Measurements from ENCODE around the gene LRRC37A. TPM values are rescaled to one million over a fixed set of nuclear protein-coding genes. Genes with fewer than 3 reads are reported as not detected.
A peak's percentile ranks its signal among the peaks of the same experiment; 100 is the strongest.
"Not testable (repeated sequence)": the region's sequence is repeated elsewhere in the genome, so short reads cannot be mapped to it uniquely, and the experiment has no call there.

Gene LRRC37A
- total RNA-seq: 7.7 TPM

DNA sequence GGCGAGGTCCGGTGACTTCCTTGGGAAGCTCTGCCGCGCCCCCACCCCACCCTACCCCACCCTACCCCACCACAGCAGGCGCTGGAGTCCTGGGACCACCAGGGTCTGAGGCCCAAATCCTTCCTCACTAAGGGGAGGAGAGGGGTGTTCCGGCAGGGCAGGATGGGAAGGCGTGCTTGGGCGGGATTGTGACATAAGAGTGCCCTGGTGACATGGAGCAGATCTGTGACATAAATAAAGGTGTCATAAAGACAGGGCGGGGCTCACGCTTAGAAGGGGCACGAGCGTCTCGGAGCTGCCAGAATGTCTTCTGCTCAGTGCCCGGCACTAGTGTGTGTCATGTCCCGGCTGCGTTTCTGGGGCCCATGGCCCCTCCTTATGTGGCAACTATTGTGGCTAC, at the start of gene LRRC37A:
Gene LRRC37A, plus strand, starts transcription at position 301 of the 400 bp plus-strand sequence. Its CDS starts 3 bp downstream, at position 304.
- not testable (repeated sequence) for DNase-seq (ENCODE audit: low spot score)

DNA sequence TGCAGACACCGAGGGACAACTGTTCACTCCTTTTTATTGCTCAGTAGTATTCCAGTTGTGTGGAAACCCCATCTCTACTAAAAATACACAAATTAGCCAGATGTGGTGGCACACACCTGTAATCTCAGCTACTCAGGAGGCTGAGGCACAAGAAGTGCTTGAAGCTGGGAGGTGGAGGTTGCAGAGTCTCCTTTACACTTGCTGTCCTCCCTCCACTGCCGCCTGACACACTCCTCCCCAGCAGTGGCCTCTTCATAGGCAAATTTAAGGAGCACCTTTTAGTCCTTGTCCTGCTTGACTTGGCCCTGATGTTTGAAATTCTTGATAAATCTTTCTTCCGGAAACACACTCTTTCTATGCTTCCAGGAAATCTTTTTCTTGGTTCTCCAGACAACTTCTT, 45.8 kb upstream of the LRRC37A start:
- DNase-seq (ENCODE audit: low spot score): not testable (repeated sequence)

DNA sequence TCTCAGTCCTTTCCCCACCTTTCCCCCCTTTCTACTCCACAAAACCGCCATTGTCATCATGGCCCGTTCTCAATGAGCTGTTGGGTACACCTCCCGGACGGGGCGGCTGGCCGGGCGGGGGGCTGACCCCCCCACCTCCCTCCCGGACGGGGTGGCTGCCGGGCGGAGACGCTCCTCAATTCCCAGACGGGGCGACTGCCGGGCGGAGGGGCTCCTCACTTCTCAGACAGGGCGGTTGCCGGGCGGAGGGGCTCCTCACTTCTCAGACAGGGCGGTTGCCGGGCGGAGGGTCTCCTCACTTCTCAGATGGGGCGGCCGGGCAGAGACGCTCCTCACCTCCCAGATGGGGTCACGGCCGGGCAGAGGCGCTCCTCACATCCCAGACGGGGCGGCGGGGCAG, 42.1 kb upstream of the LRRC37A start:
- DNase-seq (ENCODE audit: low spot score): not testable (repeated sequence)

DNA sequence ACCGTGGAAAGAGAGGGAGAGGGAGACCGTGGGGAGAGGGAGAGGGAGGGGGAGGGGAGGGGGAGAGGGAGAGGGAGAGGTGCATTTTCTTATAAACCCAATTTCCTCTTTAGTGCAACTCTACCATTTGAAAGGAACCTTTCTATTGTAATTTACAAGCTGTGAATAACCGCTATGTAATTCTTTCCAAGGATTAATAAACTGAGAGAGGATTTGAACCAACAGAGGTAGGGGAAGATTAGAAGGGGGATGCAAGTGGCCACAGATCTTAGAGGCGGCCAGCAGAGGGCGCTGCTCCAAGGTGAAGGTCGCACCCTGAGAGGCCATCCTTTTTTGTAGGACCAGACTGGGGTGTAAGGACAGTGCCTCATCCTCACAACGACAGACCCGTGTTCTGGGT, 41.2 kb upstream of the LRRC37A start:
- not testable (repeated sequence) for DNase-seq (ENCODE audit: low spot score)

DNA sequence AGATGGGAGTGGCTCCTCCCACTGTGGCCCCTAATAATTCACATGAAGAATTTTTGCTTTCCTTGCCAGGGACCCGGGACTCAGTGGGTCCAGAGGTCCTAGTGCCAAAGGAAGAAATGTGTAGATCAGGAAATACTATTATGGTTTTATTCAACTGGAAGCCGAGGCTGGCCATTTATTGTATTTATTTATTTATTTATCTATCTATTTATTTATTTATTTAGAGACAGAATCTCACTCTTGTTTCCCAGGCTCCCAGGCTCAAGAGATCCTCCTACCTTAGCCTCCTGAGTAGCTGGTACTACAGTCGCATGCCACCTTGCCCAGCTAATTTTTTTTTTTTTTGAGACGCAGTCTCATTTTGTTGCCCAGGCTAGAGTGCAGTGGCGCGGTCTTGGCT, 40.7 kb upstream of the LRRC37A start:
- DNase-seq (ENCODE audit: low spot score): not testable (repeated sequence)

DNA sequence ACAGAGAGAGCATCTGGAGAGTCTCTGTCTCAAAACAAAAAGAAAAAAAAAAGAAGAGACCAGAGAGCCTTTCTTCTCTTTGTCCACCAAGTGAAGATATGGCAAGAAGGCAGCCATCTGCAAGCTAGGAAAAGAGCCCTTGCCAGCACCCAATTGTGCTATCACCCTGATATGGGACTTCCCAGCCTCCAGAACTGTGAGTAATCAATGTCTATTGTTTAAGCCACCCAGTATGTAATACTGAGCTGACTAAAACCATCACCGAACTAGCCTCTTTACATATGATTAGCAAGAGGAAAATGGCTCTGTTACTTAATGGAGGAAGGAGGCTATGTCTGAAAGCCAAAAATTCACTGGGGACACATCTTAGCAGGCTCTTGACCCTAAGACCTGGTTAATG, 38.6 kb upstream of the LRRC37A start:
- DNase-seq (ENCODE audit: low spot score): not testable (repeated sequence)

DNA sequence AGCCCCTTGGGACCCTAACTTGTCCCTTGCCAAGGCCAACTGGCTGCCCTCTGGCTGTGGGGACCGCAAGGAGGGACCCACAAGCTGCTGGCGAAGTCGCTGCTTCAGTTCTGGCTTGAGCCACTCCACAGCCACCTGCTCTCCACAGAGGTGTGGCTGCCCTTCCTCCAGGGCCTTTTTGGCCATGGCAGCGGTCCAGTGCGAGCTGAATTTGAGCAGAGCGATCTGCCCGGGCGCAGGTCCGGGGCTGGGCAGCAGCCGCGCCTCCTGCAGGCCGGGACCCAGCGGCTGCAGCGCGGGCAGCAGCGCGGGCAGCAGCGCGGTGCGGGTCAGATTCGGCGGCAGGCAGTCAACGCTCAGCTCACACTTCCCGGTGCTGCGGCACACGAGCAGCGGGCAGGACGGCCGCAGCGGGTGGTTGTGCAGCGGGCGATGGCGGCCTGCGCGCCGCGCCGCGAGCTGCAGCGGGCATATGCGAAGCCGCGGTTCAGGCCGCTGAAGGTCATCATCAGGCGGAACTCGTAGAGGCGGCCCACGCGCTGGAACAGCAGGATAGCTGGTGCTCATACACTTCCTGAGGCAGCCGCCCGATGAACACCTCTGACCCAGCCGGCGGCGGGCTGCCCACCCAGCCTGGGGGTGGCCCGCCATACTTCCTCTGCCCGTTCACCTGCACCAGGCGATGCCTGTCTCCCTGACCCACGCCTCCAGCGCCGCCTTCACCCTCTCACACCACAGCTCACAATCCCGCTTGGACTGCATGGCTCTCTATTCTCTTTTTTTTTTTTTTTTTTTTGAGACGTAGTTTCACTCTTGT, 34.9 kb upstream of the LRRC37A start:
- DNase-seq (ENCODE audit: low spot score): not testable (repeated sequence)

DNA sequence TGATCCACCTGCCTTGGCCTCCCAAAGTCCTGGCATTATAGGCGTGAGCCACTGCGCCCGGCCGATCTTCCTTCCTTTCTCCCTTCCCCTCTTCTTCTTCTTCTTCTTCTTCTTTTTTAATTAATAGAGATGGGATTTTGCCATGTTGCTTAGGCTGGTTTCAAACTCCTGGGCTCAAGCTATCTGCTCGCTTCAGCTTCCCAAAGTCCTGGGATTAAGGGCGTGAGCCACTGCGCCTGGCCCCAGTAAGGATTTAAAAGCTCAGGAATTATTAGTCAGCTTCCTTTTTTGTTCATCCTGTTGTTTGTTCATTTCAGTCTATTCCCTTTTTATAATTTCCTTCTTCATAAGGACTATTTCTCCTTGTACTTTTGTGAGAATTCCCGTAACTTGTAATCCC, 32.7 kb upstream of the LRRC37A start:
- no peak for DNase-seq (ENCODE audit: low spot score)

DNA sequence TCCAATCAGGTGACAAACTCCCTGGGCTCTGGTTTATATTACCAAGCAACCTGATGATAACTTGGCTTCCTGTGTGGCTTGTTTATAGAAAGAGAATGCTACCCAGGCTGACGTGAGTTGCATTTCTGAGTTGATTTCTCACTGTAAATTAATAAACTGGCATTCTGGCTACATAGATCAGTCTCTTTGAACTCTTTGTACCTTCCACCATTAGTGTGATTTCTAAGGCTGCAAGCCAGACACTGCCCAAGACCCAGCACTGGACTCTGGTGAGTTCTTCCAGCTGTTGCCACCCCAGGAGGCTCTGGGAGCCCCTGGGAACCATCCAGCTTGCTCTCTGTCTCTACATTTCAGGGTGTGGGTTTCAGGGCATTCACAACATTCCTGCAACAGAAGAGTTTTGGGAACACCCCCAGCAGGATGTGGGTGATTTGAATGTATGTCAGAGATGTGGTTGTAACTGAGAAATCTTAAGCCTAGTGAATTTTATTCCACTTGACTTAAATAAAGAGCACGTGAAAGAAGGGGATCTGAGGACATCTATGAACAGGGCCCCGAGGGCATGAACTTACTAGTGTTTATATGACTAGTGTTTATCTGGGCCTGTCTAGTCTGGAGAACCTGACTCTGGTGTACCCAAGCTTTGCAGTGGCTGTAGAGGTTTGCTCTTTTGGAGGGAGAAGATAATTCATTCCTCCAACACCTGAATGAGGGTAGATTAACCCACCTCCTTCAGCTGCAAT, 30.3 kb upstream of the LRRC37A start:
- DNase-seq (ENCODE audit: low spot score): no peak

DNA sequence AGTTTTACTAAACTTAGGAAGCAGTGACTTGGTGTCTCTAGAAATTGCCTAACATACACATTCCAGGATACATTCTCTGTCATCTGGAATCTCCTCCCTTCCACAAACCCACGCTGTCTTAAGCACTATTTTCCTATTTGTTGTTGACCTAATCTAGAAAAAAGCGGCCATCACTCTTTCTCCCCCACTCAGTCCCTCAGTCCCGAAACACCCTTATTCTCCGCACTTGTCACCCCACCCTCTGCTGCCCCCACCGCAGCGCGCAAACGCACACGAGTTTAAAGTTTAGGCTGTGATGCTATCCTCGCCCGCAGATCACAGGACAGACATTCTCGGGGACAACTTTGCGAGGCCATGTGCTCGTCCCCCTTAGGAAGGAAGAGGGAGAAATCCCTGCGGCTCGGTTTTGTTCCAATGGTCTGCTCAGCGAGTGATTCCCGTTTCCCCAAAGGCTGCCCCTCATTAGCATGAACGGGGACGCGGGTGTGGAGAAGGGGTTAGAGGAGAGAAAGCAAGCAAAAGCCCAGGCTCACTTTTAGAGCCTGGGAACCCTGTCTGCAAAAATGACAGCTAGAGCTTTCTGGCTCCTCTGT, 28.8 kb upstream of the LRRC37A start:
- DNase-seq (ENCODE audit: low spot score): peak; percentile 56

DNA sequence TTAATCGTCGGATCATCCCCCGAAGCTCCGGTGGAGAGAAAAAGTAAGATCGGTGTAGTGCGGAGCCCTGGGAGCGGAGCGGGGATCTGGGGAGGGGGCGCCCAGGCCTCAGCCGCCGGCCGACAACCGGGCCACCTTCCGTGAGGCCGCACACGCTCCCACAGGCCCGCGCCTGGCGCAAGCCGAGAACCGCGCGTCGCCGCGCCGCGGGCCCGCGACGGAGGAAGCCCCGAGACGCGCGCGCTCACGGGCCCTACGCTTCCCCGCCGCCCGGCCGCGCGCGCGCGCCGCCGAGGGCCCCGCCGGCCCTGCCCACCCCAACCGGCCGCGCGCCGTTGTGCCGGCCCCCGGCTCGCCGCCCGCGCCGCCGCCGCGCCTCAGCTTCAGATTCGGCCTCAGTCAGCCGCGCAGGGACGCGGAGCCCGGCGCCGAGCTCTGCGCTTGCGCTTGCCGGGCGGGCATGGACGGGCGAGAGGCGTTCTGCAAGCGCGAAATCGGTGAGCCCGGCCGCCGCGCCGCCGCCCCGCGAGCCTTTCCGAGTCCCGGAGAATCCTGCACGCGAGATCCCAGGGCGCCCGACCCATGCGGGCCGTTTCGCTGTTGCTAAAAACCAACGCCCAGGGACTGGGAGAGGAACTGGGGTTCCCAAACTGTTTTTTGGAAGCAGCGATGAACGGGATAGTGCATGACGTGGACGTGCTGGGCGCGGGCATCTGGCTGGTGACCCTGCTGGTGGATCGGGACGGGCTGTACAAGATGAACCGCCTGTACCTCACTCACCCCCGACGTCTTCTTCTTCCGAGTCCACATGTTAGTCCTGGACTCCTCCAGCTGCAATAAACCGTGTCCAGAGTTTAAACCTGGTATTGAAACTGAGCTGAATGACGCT, 28.0 kb upstream of the LRRC37A start:
- DNase-seq (ENCODE audit: low spot score): peak; percentile 87

DNA sequence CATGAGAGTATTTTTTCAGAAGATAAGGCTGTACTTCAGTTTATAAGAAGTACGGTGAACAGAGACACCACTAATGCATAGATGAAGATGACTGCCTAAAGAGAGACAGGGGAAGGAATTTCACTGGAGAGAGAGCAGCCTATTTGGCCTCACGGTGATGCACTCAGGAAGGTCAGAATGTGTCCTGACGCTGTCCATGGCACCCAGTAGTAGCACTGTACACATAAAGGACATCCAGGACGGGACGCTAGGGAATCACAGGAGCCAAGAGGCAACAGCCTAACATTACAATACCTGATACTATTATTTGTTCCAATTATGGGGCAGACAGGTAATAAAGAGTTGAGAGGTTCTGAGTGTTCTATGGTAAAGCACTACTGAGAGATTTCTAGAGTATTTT, 24.9 kb upstream of the LRRC37A start:
- no peak for DNase-seq (ENCODE audit: low spot score)

DNA sequence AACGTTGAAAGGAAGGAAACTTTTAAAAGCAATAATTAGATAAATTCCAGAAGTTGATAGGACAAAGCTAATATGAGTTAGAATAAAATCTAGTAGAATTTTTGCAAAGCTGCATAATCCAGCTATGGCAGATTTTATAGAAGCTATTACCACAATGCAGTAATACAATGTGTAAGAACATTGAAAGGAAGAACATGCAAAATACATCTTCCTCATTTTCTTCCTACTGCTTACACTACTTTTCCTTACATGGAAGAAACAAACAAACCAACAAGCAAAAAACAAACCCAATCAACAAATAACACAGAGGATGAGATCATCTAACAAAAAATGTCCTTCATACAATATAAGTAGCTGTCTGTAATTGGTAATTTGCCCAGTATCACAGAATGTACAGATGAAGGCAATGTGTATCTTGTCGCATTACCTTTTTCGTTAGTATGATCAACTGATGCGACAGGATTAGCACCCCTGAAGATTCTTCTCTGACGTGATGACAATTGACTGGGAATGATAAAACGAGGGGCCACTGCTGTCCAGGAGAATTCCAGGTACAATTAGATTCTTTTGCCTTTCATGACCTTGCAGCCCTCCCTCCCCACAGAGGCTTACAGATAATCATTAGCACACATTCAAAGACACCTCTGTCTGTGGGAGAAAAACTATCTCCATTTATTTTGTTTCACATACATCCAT, 21.2 kb upstream of the LRRC37A start:
- no peak for DNase-seq (ENCODE audit: low spot score)

DNA sequence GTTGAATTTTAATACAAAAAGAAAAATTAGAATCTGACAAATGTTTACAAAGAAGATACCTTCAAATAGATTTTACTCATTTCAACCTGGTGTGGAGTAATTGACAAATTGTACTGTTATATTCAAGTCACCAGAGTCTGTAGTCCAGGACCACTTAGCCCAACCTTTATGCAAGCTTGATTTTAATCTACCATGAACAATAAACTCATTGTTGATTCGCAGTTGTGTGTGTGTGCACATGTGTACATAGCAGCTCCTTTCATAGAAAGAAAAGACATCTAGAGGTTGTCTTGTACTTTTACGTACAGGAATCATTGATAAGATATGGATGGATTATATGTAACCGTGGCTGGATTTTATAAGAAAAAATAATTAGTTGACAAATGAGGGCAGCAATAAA, 20.7 kb upstream of the LRRC37A start:
- no peak for DNase-seq (ENCODE audit: low spot score)

DNA sequence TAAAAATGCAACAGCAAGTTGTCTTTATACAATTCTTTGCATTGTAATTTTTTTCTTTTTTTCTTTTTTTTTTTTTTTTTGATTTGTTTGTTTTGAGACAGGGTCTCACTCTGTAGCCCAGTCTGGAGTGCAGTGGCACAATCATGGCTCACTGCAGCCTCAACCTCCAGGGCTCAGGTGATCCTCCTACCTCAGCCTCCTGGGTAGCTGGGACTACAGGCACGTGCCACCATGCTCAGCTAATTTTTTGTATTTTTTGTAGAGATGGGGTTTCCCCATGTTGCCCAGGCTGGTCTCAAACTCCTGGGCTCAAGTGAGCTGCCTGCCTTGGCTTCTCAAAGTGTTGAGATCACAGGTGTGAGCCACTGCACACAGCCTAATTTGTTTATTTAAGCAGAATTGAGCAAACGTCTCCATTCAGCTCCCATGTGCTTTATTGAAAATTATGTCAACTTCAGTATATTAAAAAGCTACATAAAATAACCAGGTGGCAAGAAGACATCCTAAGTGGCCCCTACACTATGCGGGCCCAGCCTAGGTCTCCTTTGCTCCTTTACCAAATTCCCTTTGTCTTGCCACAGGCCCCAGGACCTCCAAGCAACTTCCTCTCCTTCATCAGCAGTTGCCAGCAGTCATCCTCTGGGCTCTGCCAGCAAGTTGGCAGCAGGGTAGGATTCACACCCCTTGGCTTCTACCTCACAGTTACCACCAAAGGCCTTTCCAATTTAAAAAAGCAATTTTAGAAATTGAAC, 18.0 kb upstream of the LRRC37A start:
- DNase-seq (ENCODE audit: low spot score): not testable (repeated sequence)

DNA sequence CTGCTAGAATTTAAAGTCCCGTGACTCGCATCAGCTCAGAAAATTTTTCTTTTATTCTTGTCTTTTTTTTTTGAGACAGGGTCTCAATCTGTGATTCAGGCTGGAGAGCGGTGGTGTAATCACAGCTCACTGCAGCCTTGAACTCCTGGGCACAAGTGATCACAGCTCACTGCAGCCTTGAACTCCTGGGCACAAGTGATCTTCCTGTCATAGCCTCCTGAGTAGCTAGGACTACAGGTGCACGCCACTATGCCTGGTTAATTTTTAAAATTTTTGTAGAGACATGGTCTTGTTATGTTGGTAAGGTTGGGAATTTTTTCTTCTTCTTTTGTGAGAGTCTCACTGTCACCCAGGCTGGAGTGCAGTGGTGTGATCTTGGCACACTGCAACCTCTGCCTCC, 13.6 kb upstream of the LRRC37A start:
- DNase-seq (ENCODE audit: low spot score): not testable (repeated sequence)

DNA sequence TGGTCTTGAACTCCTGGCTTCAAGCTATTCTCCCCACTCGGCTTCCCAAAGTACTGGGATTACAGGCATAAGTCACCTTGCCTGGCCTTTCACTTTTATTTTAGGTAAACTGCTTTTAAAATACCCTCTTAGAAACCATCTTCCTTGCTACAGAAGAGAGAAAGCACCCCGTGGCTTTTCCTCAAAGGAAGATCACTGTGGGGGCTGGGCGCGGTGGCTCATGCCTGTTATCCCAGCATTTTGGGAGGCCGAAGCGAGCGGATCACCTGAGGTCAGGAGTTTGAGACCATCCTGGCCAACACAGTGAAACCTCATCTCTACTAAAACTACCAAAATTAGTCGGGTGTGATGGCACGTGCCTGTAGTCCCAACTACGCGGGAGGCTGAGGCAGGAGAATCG, 12.3 kb upstream of the LRRC37A start:
- not testable (repeated sequence) for DNase-seq (ENCODE audit: low spot score)

DNA sequence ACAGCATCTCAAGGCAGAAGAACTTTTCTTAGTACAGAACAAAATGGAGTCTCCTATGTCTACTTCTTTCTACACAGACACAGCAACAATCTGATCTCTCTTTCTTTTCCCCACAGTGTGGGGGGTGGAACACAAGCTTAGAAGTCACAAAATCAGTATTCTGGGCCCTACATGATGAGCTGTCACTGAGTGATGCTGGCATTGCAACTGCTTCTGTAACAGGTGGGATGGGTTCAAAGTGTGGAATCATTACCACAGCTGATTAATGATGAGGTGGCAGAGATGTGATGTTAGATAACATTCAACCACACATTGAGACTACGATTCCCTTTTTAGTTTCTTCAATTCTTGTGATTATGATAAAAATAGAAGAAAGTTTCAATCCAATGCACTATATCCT, 10.5 kb upstream of the LRRC37A start:
- not testable (repeated sequence) for DNase-seq (ENCODE audit: low spot score)

DNA sequence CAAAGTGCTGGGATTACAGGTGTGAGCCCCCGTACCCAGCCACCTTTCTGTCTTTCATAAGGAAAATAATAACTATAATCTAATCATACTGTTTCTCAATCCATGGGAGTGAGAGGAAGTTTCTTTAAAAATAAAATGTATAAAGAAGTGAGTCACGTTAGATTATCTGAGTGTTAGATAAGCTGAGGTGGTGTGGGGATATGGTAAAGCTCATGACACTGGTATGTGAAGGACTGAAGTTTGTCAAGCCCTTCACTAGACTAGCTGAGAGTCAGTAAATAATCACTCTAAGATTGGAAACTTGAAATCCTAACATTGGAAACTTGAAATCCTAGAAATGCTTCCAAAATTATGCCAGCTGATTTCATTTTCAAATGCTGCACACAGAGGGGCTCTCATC, 9.4 kb upstream of the LRRC37A start:
- not testable (repeated sequence) for DNase-seq (ENCODE audit: low spot score)

DNA sequence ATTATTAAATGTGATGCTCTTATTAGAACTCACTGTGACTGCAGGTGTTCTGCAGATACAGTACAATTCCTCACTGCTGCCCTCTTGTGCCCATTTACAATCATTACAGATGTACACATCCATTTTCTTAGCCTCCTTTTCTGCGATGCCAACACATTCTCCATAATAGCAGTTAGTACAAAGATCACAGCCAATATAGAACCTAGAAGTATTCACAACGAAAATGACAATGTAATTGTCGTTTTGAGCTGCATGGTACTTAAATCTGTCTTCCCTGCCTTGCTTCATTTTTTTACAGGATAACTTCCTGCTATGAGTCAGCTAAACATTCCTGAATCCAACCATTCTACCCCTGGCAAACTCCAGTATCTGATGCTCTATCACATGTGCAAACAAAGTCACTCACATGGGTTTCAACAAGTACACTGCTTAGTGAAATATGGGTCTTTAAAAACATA, 8.1 kb upstream of the LRRC37A start:
- peak; percentile 78 for DNase-seq (ENCODE audit: low spot score)

All from ureter (tissue), 1 donor.